K562 (cell line): Measurements from ENCODE around the gene BZW2. TPM values are rescaled to one million over a fixed set of nuclear protein-coding genes. Genes with fewer than 3 reads are reported as not detected.

Experiments
- BDP1 ChIP-seq: IDR thresholded peaks from 3 replicates; pipeline ENCODE4 v1.6.1; 2011; ENCODE audit not compliant: insufficient read length, insufficient read depth
- CTCFL ChIP-seq: IDR thresholded peaks from 2 replicates; pipeline ENCODE4 v1.6.1; 2011; ENCODE audit warnings: borderline replicate concordance, low read depth, mild to moderate bottlenecking, moderate library complexity, low read length; ENCODE audit not compliant: insufficient read depth, poor library complexity, severe bottlenecking
- EP400 ChIP-seq: fragments of 450-650 bp; IDR thresholded peaks from 2 replicates; pipeline ENCODE4 v1.6.1; 2017; ENCODE audit warnings: antibody characterized with exemption, mild to moderate bottlenecking, moderate library complexity
- HLTF ChIP-seq: fragments of 450-650 bp; IDR thresholded peaks from 2 replicates; pipeline ENCODE4 v1.6.1; 2016
- HMBOX1 ChIP-seq: sonication (generic); IDR thresholded peaks from 2 replicates; pipeline ENCODE4 v1.6.1; 2016
- IRF2 ChIP-seq: sonication (generic); formaldehyde crosslinking; IDR thresholded peaks from 2 replicates; pipeline ENCODE4 v1.8.1; 2022; ENCODE audit warnings: mild to moderate bottlenecking, missing genetic modification reagents
- MIER1 ChIP-seq: fragments of 450-650 bp; IDR thresholded peaks from 2 replicates; pipeline ENCODE4 v1.6.1; 2016; ENCODE audit warnings: antibody characterized with exemption, mild to moderate bottlenecking, low read depth
- MLX ChIP-seq, 2 experiments: fragments of 450-650 bp in 1 of 2; sonication (generic) in 1 of 2; formaldehyde crosslinking; conservative IDR thresholded peaks; 2 replicates each; pipeline versions ENCODE4 v1.4.0 to v1.8.1; 2020 to 2022; ENCODE audit warnings: mild to moderate bottlenecking in 1 of 2, missing genetic modification reagents in 1 of 2
- MTA1 ChIP-seq: fragments of 450-650 bp; IDR thresholded peaks from 2 replicates; pipeline ENCODE4 v1.6.1; 2017; ENCODE audit warnings: borderline replicate concordance
- NFRKB ChIP-seq: fragments of 450-650 bp; IDR thresholded peaks from 2 replicates; pipeline ENCODE4 v1.6.1; 2016; ENCODE audit warnings: low read depth
- NR0B1 ChIP-seq: fragments of 450-650 bp; IDR thresholded peaks from one replicate; pipeline ENCODE4 v1.6.1; 2018; ENCODE audit warnings: mild to moderate bottlenecking, moderate library complexity; ENCODE audit not compliant: partially characterized antibody
- PML ChIP-seq: IDR thresholded peaks from 2 replicates; pipeline ENCODE4 v1.6.1; 2012; ENCODE audit warnings: low read length, inconsistent platforms
- RBBP5 ChIP-seq: fragments of 200-600 bp; sonication (generic); IDR thresholded peaks from 2 replicates; pipeline ENCODE4 v1.6.1; 2012; ENCODE audit warnings: borderline replicate concordance, mild to moderate bottlenecking, low read length, control low read depth, inconsistent platforms; ENCODE audit not compliant: insufficient read depth, poor library complexity, severe bottlenecking
- RBM39 ChIP-seq: fragments of 200-400 bp; formaldehyde crosslinking; optimal IDR thresholded peaks from 2 replicates; pipeline ENCODE3; 2018; ENCODE audit warnings: low read depth, low read length
- SNAPC5 ChIP-seq: fragments of 250-450 bp; sonication (Bioruptor Pico); IDR thresholded peaks from 2 replicates; pipeline ENCODE4 v1.8.0; 2021; ENCODE audit warnings: moderate library complexity, mild to moderate bottlenecking, inconsistent platforms
- ZNF445 ChIP-seq: fragments of 250-450 bp; sonication (Bioruptor Pico); IDR thresholded peaks from 2 replicates; pipeline ENCODE4 v1.4.0; 2020; ENCODE audit warnings: low read depth, mild to moderate bottlenecking, moderate library complexity
- ZNF449 ChIP-seq: fragments of 250-450 bp; sonication (Bioruptor Pico); IDR thresholded peaks from 2 replicates; pipeline ENCODE4 v1.8.0; 2022; ENCODE audit warnings: moderate library complexity, mild to moderate bottlenecking, inconsistent platforms
- ZNF507 ChIP-seq: conservative IDR thresholded peaks from 2 replicates; pipeline ENCODE4 v1.6.1; 2017; ENCODE audit warnings: missing genetic modification characterization, missing compliant biosample characterization
- ZNF518B ChIP-seq: fragments of 250-450 bp; sonication (Bioruptor Pico); IDR thresholded peaks from 2 replicates; pipeline ENCODE4 v1.5.0; 2021; ENCODE audit warnings: mild to moderate bottlenecking, moderate library complexity
- polyA plus RNA-seq, 8 experiments: library from polyadenylated mRNA; depleted of rRNA in 4 of 8; stranded (reverse) in 5 of 8; unstranded in 3 of 8; fragments of >200 nt; fragmentation: Nextera tagmentation in 2 of 8; fragmentation: Illumina TruSeq in 1 of 8; extraction: Ambion mirVana in 2 of 8; extraction: Trizol in 1 of 8; gene quantifications; 2 replicates each; pipeline versions ENCODE4 v1.2.1 to v1.2.3, GENCODE V29; 2011 to 2014; ENCODE audit warnings: inconsistent platforms in 1 of 8, missing spikeins in 1 of 8
- total RNA-seq, 7 experiments: library from RNA; depleted of rRNA in 6 of 7; stranded (reverse); fragments of >200 nt in 6 of 7; fragmentation: Illumina TruSeq in 2 of 7; extraction: Trizol in 2 of 7; gene quantifications; 2 replicates each; pipeline versions ENCODE4 v1.2.1 to v1.2.3, GENCODE V29; 2011 to 2021; ENCODE audit warnings: low replicate concordance in 1 of 7

The BZW2 gene
- total and polyA plus RNA-seq, 9 of the 15 experiments (the other 6 are each of a cell fraction or from before 2014, with no cell fraction given), result 140 to 316 (median 173) TPM

- TF ChIP-seq MTA1, result no peak
- no peak for TF ChIP-seq SNAPC5 (CRISPR knock-in tag)
- TF ChIP-seq IRF2, result no peak
- TF ChIP-seq MIER1, result no peak
- no peak for TF ChIP-seq ZNF518B (CRISPR knock-in tag)
- peak; percentile 52 for TF ChIP-seq EP400
- TF ChIP-seq NFRKB, result peak; percentile 38; the same call in 1 of the 2 replicates
- no peak for TF ChIP-seq NR0B1
- no peak for TF ChIP-seq RBM39
- no peak for TF ChIP-seq ZNF445 (CRISPR knock-in tag)
- TF ChIP-seq RBBP5, result no peak
- no peak for TF ChIP-seq HLTF
- no peak for TF ChIP-seq MLX (CRISPR knock-in tag; conservative IDR thresholded peaks at IDR 0.05)
- no peak for TF ChIP-seq CTCFL
- TF ChIP-seq ZNF507, result no peak
- TF ChIP-seq BDP1, result no peak
- TF ChIP-seq ZNF449 (CRISPR knock-in tag), result no peak
- peak; percentile 78 for TF ChIP-seq PML
- 0 out of 2 replicates have a peak, but pooled peaks have one; percentile 1 for TF ChIP-seq HMBOX1
Observed at GRCh38 chr7:16719699-16720098, 73.7 kb downstream of the BZW2 start (continued).
